Measurements from ENCODE around the gene KAT8.

- TF ChIP-seq CTCF (IDR thresholded peaks at IDR 0.05), result no peak
- TF ChIP-seq POLR2A (IDR thresholded peaks at IDR 0.05), result no peak
Measured at GRCh38 chr16:31120129-31120528, 2.7 kb downstream of the KAT8 start.

Data from stomach (tissue), 4 donors.